Ovary (tissue), 9 donors: ENCODE data around the gene IGF2BP2. TPM values are rescaled to one million over a fixed set of nuclear protein-coding genes. Genes with fewer than 3 reads are reported as not detected.

ENCODE experiments used
- DNase-seq, 5 donors: peaks; one replicate each; pipeline ENCODE4 v3.0.0-alpha.2; 2019 to 2020
- H3K27ac ChIP-seq, 2 donors: fragments of 200-600 bp; one replicate each; pipeline versions ENCODE4 v1.5.1 to v1.8.0; 2019 to 2022
- H3K27me3 ChIP-seq: fragments of 200-600 bp; one replicate; pipeline ENCODE4 v1.8.0; 2022
- H3K36me3 ChIP-seq: fragments of 200-600 bp; sonication (generic); one replicate; pipeline ENCODE4 v1.5.1; 2019
- H3K4me1 ChIP-seq: one replicate; pipeline ENCODE4 v1.8.1; 2013; ENCODE audit warnings: mild to moderate bottlenecking, moderate library complexity; ENCODE audit not compliant: insufficient read depth
- H3K4me3 ChIP-seq: fragments of 200-600 bp; sonication (generic); one replicate; pipeline ENCODE4 v1.5.1; 2017
- H3K9me3 ChIP-seq, 2 donors: fragments of 200-600 bp in 1 of 2; sonication (generic) in 1 of 2; one replicate each; pipeline versions ENCODE4 v1.5.1 to v1.8.1; 2013 to 2019; ENCODE audit warnings: mild to moderate bottlenecking in 1 of 2, moderate library complexity in 1 of 2
- CTCF ChIP-seq, 3 donors: fragments of 450-650 bp in 2 of 3; fragments of 200-600 bp in 1 of 3; IDR thresholded peaks; one replicate each; pipeline versions ENCODE4 v1.5.1 to v1.8.0; 2016 to 2022; ENCODE audit warnings: antibody characterized with exemption in 3 of 3, mild to moderate bottlenecking in 1 of 3
- EP300 ChIP-seq: sonication (generic); formaldehyde crosslinking; IDR thresholded peaks from one replicate; pipeline ENCODE4 v1.6.1; 2017; ENCODE audit warnings: antibody characterized with exemption
- POLR2A ChIP-seq: fragments of 450-650 bp; IDR thresholded peaks from one replicate; pipeline ENCODE4 v1.6.1; 2017; ENCODE audit warnings: antibody characterized with exemption, mild to moderate bottlenecking, moderate library complexity
- WGBS, 3 donors: extraction: QIAGEN DNeasy Blood & Tissue Kit in 1 of 3; methylation state at CpG; one replicate each; pipeline versions ENCODE4 v1.1.5 to v1.1.7; 2013 to 2017; 5-methylcytosine and 5-hydroxymethylcytosine counted together
- intact Hi-C, 4 donors: fragments of 100-400 bp; cut with DNase I; formaldehyde crosslinking; loops; one replicate each; pipeline versions ENCODE4 v1.11.0 to v1.15.1; 2022 to 2023
- polyA plus RNA-seq, 2 donors: library from polyadenylated mRNA; stranded (reverse); fragments of 200-250 nt in 1 of 2; fragments of 350-450 nt in 1 of 2; fragmentation: Illumina TruSeq in 1 of 2; extraction: RNeasy Lipid Tissue Mini Kit (QIAGEN cat#74804) in 1 of 2; gene quantifications; one replicate each; pipeline ENCODE4 v1.2.3, GENCODE V29; 2013 to 2014
- total RNA-seq, 7 donors: library from RNA; depleted of rRNA in 2 of 7; stranded (reverse); fragments of >200 nt in 2 of 7; fragmentation: NEBNext Ultra II Directional in 3 of 7; extraction: Animal tissue kit (Norgen Biotek cat#: 25700) in 3 of 7; gene quantifications; one replicate each; pipeline versions ENCODE4 v1.1.0 to v1.2.4, GENCODE V29; 2016 to 2023
- donor health status: DM: no; HTN: no; CAD: no; lungs with moderate emphysema.
- donor health status: DM: no; HTN: no; CAD: no.
- donor health status: Bipolar disorder and iron deficiency.
- donor health status: DM: yes; HTN: yes; CAD: no.
- donor health status: DM: no; HTN: no; CAD: no.
- donor health status: DM: yes; HTN: yes; CAD: no.

IGF2BP2 gene
- total and polyA plus RNA-seq, 9 donors = 4.6 to 31.1 (median 13.7) TPM

GRCh38 chr3:185820973-185821758, 3.7 kb downstream of the IGF2BP2 start:
- H3K27me3 ChIP-seq = no peaks in the 10 kb centered on the region
- H3K9me3 ChIP-seq = no peaks in the 10 kb centered on the region
- 71 to 73% (median 72%) methylated on average over 6 of the region's 6 CpGs for WGBS, 3 donors
- no peak for DNase-seq
- intact Hi-C loops = loop anchor here in 1 of 4 donors (10.0 kb wide), 1 partner anchor 114 kb away; the partner anchor contains the start of gene TRA2B
- H3K36me3 ChIP-seq = no peaks in the 10 kb centered on the region
- H3K4me1 ChIP-seq = peaks cover 4% of the 10 kb centered on the region
- no peak overlapping the region for H3K27ac ChIP-seq
- H3K4me3 ChIP-seq = no peak overlapping the region
- TF ChIP-seq POLR2A (no peak), EP300 (no peak), CTCF (IDR thresholded peaks at IDR 0.05) (no peak)

GRCh38 chr3:185818267-185818875, 6.5 kb downstream of the IGF2BP2 start:
- no peak overlapping the region for H3K27ac ChIP-seq
- H3K4me1 ChIP-seq = peaks cover 2% of the 10 kb centered on the region
- H3K27me3 ChIP-seq = no peaks in the 10 kb centered on the region
- H3K9me3 ChIP-seq = no peaks in the 10 kb centered on the region
- H3K36me3 ChIP-seq = no peaks in the 10 kb centered on the region
- no peak for TF ChIP-seq POLR2A
- no peak for DNase-seq
- intact Hi-C loops = no loop called here
- no peak overlapping the region for H3K4me3 ChIP-seq

GRCh38 chr3:185815391-185816282, 9.2 kb downstream of the IGF2BP2 start:
- Histone ChIP-seq H3K9me3 (no peaks in the 10 kb centered on the region), H3K36me3 (no peaks in the 10 kb centered on the region), H3K4me3 (no peak overlapping the region), H3K27ac (no peak overlapping the region), H3K4me1 (no peaks in the 10 kb centered on the region), H3K27me3 (no peaks in the 10 kb centered on the region)
- no peak for DNase-seq
- intact Hi-C loops = no loop called here
- 61 to 65% (median 61%) methylated on average over 11 of the region's 11 CpGs for WGBS, 3 donors
- TF ChIP-seq POLR2A (no peak), EP300 (no peak), CTCF (IDR thresholded peaks at IDR 0.05) (no peak)

- 61 to 68% (median 63%) methylated on average over 4 of the region's 4 CpGs for WGBS, 3 donors
- no peaks in the 10 kb centered on the region for H3K9me3 ChIP-seq
- H3K27me3 ChIP-seq = no peaks in the 10 kb centered on the region
- H3K27ac ChIP-seq = no peak overlapping the region
- intact Hi-C loops = no loop called here
- no peak overlapping the region for H3K4me3 ChIP-seq
- no peak for TF ChIP-seq POLR2A
- TF ChIP-seq CTCF (IDR thresholded peaks at IDR 0.05) = no peak
- no peak for TF ChIP-seq EP300
- H3K36me3 ChIP-seq = no peaks in the 10 kb centered on the region
- no peaks in the 10 kb centered on the region for H3K4me1 ChIP-seq
- DNase-seq = no peak
Observed at GRCh38 chr3:185813691-185814215, 11.1 kb downstream of the IGF2BP2 start.
